Skeletal muscle tissue (tissue), 4 donors: ENCODE data around the gene OR5A1. TPM values are rescaled to one million over a fixed set of nuclear protein-coding genes. Genes with fewer than 3 reads are reported as not detected.

Source experiments
- H3K27ac ChIP-seq: one replicate; pipeline ENCODE4 v1.7.0; 2013; ENCODE audit warnings: mild to moderate bottlenecking, low read depth, low read length, inconsistent platforms
- H3K27me3 ChIP-seq, 3 donors: one replicate each; pipeline ENCODE4 v1.7.0; 2013; ENCODE audit warnings: low read length in 3 of 3; ENCODE audit not compliant: control insufficient read depth in 3 of 3, insufficient read depth in 3 of 3
- H3K36me3 ChIP-seq, 3 donors: one replicate each; pipeline ENCODE4 v1.7.0; 2013; ENCODE audit warnings: low read length in 3 of 3; ENCODE audit not compliant: control insufficient read depth in 3 of 3, insufficient read depth in 3 of 3
- H3K4me1 ChIP-seq, 3 donors: one replicate each; pipeline ENCODE4 v1.7.0; 2013; ENCODE audit warnings: low read length in 3 of 3, mild to moderate bottlenecking in 3 of 3; ENCODE audit not compliant: control insufficient read depth in 3 of 3, insufficient read depth in 3 of 3
- H3K4me3 ChIP-seq, 3 donors: one replicate each; pipeline ENCODE4 v1.7.0; 2013; ENCODE audit warnings: low read length in 3 of 3
- H3K9ac ChIP-seq, 3 donors: one replicate each; pipeline ENCODE4 v1.7.0; 2013; ENCODE audit warnings: low read length in 3 of 3, mild to moderate bottlenecking in 3 of 3, moderate library complexity in 2 of 3, low read depth in 1 of 3
- H3K9me3 ChIP-seq, 3 donors: one replicate each; pipeline ENCODE4 v1.7.0; 2013; ENCODE audit warnings: low read length in 3 of 3; ENCODE audit not compliant: control insufficient read depth in 3 of 3
- total RNA-seq: library from RNA; depleted of rRNA; stranded (reverse); fragments of >200 nt; gene quantifications from one replicate; pipeline ENCODE4 v1.2.3, GENCODE V29; 2014
- donor health status: Osteomylitis.

OR5A1 gene
- total RNA-seq: not detected

- H3K4me3 ChIP-seq: no peak within 1 kb of the TSS
- no peaks in the 10 kb centered on the region for H3K4me1 ChIP-seq
These were observed at the start of gene OR5A1 for GRCh38 chr11:59436169-59436568. TSS of gene OR5A1 (plus strand) at chr11:59436469. CDS start at chr11:59443169, 6,700 bp downstream.

DNA sequence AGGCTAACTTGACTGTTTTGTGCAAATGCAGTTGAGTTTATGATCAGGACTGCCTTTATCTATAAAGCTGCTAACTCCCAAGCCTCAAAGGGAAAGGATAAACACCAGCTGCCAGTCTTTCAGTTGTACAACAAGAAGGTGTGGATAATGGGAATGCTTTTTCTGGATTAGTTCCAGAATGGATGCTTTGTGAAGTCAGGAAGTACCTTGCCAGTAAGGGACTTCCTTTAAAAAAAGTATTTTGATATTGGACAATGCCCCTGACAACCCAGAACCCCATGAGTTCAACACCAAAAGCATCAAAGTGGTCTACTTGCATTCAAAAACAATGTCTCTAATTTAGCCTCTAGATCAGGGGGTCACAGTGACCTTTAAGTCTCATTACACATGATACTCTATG is 42.1 kb upstream of the OR5A1 start:
- Histone ChIP-seq H3K9ac (no peak overlapping the region), H3K9me3 (no peaks in the 10 kb centered on the region), H3K27ac (no peak overlapping the region), H3K27me3 (no peaks in the 10 kb centered on the region), H3K4me3 (no peak overlapping the region), H3K36me3 (no peaks in the 10 kb centered on the region), H3K4me1 (no peaks in the 10 kb centered on the region)

More at GRCh38 chr11:59436169-59436568, at the start of gene OR5A1:
- H3K27me3 ChIP-seq: no peaks in the 10 kb centered on the region
- H3K9me3 ChIP-seq: no peaks in the 10 kb centered on the region
- no peak within 1 kb of the TSS for H3K27ac ChIP-seq
- no peaks in the 10 kb centered on the region for H3K36me3 ChIP-seq
- H3K9ac ChIP-seq: no peak within 1 kb of the TSS

DNA sequence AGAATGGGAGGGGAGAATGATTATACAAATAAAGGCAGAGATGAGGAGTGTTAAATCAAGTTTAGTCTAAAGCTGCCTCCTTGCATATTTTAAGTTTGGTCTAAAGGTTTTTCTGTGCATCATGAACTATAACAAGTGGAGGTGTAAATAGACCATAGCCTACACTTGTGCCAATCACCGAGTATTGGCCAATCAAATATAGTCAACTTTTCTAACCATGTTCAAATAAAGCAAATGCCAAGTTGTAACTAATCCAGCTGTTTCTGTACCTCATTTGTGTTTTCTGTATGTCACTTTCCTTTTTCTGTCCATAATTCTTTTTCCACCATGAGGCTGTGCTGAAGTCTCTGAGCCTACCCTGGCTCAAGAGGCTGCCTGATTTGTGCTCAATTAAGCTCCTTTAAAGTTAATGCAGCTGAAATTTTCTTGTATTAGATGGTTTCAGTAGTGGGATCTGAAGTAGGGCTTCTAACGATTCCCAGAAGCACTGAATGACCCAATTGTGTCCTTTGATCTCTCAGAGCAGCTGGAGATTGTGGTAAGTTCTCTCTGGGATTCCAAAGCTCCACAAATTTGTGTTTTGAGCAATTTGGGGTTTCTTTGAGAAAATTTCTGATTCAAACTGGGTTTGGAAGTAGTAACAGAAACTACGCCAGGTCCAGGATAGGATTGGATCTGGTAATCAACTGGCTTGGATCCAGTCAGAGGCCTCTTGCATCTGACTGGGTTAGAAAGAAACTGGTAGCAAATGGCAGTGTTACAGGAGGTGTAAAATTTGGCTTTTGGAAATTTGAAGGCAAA is 35.6 kb upstream of the OR5A1 start:
- Histone ChIP-seq H3K9ac (no peak overlapping the region), H3K4me1 (no peaks in the 10 kb centered on the region), H3K9me3 (no peaks in the 10 kb centered on the region), H3K4me3 (no peak overlapping the region), H3K27me3 (no peaks in the 10 kb centered on the region), H3K27ac (no peak overlapping the region), H3K36me3 (no peaks in the 10 kb centered on the region)

DNA sequence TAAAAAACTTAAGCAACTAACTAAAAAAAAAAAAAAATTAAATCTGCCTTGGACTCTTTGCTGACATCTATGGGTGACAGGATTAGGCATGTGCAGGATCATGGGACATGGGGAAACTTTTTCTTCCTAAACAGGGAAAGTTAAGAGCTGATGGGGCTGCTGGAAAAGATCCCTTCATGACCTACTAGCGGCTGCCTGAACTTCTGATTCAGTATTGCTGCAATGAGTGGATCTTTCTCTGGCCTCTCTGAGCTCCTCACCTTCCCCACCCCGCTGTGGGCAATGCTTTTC is 35.1 kb upstream of the OR5A1 start:
- H3K36me3 ChIP-seq: no peaks in the 10 kb centered on the region
- no peak overlapping the region for H3K9ac ChIP-seq
- H3K27me3 ChIP-seq: no peaks in the 10 kb centered on the region
- H3K4me3 ChIP-seq: no peak overlapping the region
- H3K4me1 ChIP-seq: no peaks in the 10 kb centered on the region
- no peaks in the 10 kb centered on the region for H3K9me3 ChIP-seq
- no peak overlapping the region for H3K27ac ChIP-seq

- Histone ChIP-seq H3K27ac (no peak overlapping the region), H3K9ac (no peak overlapping the region)
These were observed 32.7 kb upstream of the OR5A1 start for GRCh38 chr11:59403546-59403945.

DNA sequence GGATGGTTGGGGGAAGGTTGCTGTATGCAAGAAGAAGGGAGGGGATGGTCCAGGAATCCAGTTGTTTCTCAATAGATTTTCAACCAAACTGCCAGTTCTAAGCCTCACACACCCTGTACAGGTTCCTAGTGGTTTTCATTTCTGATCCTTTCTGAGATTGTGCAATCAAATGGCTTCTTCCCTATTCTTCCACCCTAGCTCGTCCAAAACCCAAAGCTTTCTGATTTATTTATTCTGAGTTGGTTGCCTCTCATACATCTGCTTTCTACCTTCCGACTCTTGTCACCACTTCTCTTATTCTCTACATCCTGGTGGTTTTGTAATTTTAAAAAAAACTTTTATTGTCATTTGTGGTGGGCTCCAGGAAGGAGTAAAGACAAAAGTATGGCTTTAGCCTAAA is 22.6 kb upstream of the OR5A1 start:
- Histone ChIP-seq H3K36me3 (no peaks in the 10 kb centered on the region), H3K9me3 (no peaks in the 10 kb centered on the region), H3K27me3 (no peaks in the 10 kb centered on the region), H3K4me1 (no peaks in the 10 kb centered on the region), H3K4me3 (no peak overlapping the region), H3K9ac (no peak overlapping the region), H3K27ac (no peak overlapping the region)

More at GRCh38 chr11:59403546-59403945, 32.7 kb upstream of the OR5A1 start:
- H3K36me3 ChIP-seq: no peaks in the 10 kb centered on the region
- H3K9me3 ChIP-seq: no peaks in the 10 kb centered on the region
- H3K4me1 ChIP-seq: no peaks in the 10 kb centered on the region
- no peak overlapping the region for H3K4me3 ChIP-seq
- no peaks in the 10 kb centered on the region for H3K27me3 ChIP-seq

DNA sequence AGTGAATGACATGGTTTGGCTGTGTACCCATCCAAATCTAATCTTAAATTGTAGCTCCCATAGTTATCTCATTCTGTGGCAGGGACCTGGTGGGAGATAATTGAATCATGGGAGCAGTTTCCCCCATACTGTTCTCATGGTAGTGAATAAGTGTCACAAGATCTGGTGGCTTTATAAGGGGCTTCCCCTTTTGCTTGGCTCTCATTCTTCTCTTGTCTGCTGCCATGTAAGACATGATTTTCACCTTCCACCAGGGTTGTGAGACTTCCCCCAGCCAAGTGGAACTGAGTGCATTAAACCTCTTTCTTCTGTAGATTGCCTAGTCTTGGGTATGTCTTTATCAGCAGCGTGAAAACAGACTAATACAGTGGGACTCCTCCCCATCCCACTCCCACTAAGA is 21.2 kb upstream of the OR5A1 start:
- Histone ChIP-seq H3K27me3 (no peaks in the 10 kb centered on the region), H3K27ac (no peak overlapping the region), H3K4me3 (no peak overlapping the region), H3K36me3 (no peaks in the 10 kb centered on the region), H3K9ac (no peak overlapping the region), H3K9me3 (no peaks in the 10 kb centered on the region), H3K4me1 (no peaks in the 10 kb centered on the region)

DNA sequence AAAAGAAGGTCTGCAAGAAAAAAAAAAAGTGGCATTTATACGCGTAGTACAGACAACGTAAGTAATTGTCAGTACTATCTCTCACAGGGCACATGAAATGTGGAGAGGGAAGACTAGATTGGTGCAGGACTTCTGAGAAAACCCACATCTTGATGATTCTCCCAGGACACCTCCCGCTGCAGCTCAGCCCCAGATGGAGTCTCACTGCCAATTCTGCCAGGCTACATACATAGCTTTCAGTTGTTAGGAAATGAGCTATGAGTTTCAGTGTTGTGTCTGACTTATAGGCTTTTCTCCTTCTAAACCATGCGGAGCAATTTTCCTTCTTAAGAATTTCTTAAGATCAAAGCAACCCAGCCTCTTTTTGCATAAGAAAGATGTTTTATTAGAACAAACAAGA is 19.7 kb upstream of the OR5A1 start:
- Histone ChIP-seq H3K9ac (no peak overlapping the region), H3K4me3 (no peak overlapping the region), H3K4me1 (no peaks in the 10 kb centered on the region), H3K27me3 (no peaks in the 10 kb centered on the region), H3K9me3 (no peaks in the 10 kb centered on the region), H3K36me3 (no peaks in the 10 kb centered on the region), H3K27ac (no peak overlapping the region)

DNA sequence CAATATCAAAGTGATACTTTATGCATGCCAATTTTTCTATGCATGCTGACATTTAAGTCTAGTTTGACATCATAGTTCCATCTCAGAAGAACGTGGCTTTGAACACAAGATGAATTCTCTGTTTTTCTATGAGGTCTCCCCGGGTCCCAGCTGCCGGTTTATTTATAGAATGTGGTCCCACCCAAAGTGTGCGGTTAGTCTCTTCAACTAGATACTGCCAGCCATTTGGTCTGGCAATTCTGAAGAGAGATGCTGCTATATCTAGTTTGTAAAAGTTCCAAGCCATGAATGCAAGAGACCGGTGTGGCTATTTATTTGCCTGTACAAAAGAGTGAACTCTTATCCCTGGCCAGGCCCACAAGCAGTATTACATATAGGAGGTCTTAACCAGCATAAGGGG is 19.2 kb upstream of the OR5A1 start:
- Histone ChIP-seq H3K4me3 (no peak overlapping the region), H3K9ac (no peak overlapping the region), H3K36me3 (no peaks in the 10 kb centered on the region), H3K9me3 (no peaks in the 10 kb centered on the region), H3K27ac (no peak overlapping the region), H3K4me1 (no peaks in the 10 kb centered on the region), H3K27me3 (no peaks in the 10 kb centered on the region)

- no peak overlapping the region for H3K9ac ChIP-seq
- no peak overlapping the region for H3K4me3 ChIP-seq
- no peaks in the 10 kb centered on the region for H3K36me3 ChIP-seq
- H3K27ac ChIP-seq: no peak overlapping the region
- no peaks in the 10 kb centered on the region for H3K4me1 ChIP-seq
- no peaks in the 10 kb centered on the region for H3K9me3 ChIP-seq
- no peaks in the 10 kb centered on the region for H3K27me3 ChIP-seq
These were observed 18.1 kb upstream of the OR5A1 start for GRCh38 chr11:59418156-59418555.
